ENCODE results near the gene LENG8. TPM values are rescaled to one million over a fixed set of nuclear protein-coding genes. Genes with fewer than 3 reads are reported as not detected.

LENG8 gene
- total and polyA plus RNA-seq, 10 of the 15 experiments (the other 5 are each of a cell fraction or from before 2014, with no cell fraction given) = 2.3 to 145 (median 34.4) TPM

- TF ChIP-seq POLR2A (IDR thresholded peaks at IDR 0.05; ENCODE audit: low read depth, low read length) (peak; percentile 79), TCF12 (IDR thresholded peaks at IDR 0.05; ENCODE audit: low read depth, low read length) (no peak), USF2 (IDR thresholded peaks at IDR 0.05; ENCODE audit: borderline replicate concordance, low read depth, low read length) (no peak), PBX3 (IDR thresholded peaks at IDR 0.05; ENCODE audit: insufficient replicate concordance, low read depth, low read length) (no peak), CTCF (IDR thresholded peaks at IDR 0.05 in 2 of 3, conservative IDR thresholded peaks at IDR 0.05 in 1 of 3; ENCODE audit: control insufficient read depth in 2 of 3, extremely low read depth in 1 of 3, insufficient read depth in 1 of 3, low read depth in 3 of 3, low read length in 3 of 3) (peak in 2 of 3 experiments; percentile 11 to 16; a peak in 2 of 6 replicates), YY1 (IDR thresholded peaks at IDR 0.05; ENCODE audit: low read depth, low read length) (peak; percentile 82), EP300 (IDR thresholded peaks at IDR 0.05; ENCODE audit: borderline replicate concordance in 1 of 2, control insufficient read depth in 1 of 2, low read depth in 2 of 2, low read length in 2 of 2) (no peak), NFXL1 (IDR thresholded peaks at IDR 0.05; ENCODE audit: borderline replicate concordance) (peak; percentile 67; the same call in 1 of the 2 replicates), EED (IDR thresholded peaks at IDR 0.05; ENCODE audit: low read depth) (no peak), GATAD2B (conservative IDR thresholded peaks at IDR 0.05; ENCODE audit: low read depth) (peak; percentile 98; the same call in 1 of the 2 replicates), BMI1 (IDR thresholded peaks at IDR 0.05; ENCODE audit: borderline replicate concordance) (no peak), CREM (IDR thresholded peaks at IDR 0.05; ENCODE audit: low read depth) (0 out of 2 replicates have a peak, but pooled peaks have one; percentile 1), FOS (IDR thresholded peaks at IDR 0.05; ENCODE audit: borderline replicate concordance, extremely low read depth, insufficient read length) (no peak), TAF1 (IDR thresholded peaks at IDR 0.05; ENCODE audit: borderline replicate concordance, low read depth, low read length) (no peak), POLR2AphosphoS5 (IDR thresholded peaks at IDR 0.05; ENCODE audit: low read length) (peak; percentile 40; the same call in 1 of the 2 replicates), YBX1 (IDR thresholded peaks at IDR 0.05) (no peak), EZH2 (IDR thresholded peaks at IDR 0.05; ENCODE audit: borderline replicate concordance, control insufficient read depth, low read depth, low read length) (no peak), ZNF207 (IDR thresholded peaks at IDR 0.05; ENCODE audit: borderline replicate concordance) (no peak), RELB (IDR thresholded peaks at IDR 0.05; ENCODE audit: low read depth) (no peak), DPF2 (IDR thresholded peaks at IDR 0.05) (peak; percentile 94), RFX5 (IDR thresholded peaks at IDR 0.05; ENCODE audit: low read depth, low read length) (no peak)
Observed at GRCh38 chr19:54462655-54463530, 13.9 kb downstream of the LENG8 start (continued).

Data from GM12878 (cell line).